ENCODE measurements around the gene SLC22A13. TPM values are rescaled to one million over a fixed set of nuclear protein-coding genes. Genes with fewer than 3 reads are reported as not detected.

Gene SLC22A13, protein sequence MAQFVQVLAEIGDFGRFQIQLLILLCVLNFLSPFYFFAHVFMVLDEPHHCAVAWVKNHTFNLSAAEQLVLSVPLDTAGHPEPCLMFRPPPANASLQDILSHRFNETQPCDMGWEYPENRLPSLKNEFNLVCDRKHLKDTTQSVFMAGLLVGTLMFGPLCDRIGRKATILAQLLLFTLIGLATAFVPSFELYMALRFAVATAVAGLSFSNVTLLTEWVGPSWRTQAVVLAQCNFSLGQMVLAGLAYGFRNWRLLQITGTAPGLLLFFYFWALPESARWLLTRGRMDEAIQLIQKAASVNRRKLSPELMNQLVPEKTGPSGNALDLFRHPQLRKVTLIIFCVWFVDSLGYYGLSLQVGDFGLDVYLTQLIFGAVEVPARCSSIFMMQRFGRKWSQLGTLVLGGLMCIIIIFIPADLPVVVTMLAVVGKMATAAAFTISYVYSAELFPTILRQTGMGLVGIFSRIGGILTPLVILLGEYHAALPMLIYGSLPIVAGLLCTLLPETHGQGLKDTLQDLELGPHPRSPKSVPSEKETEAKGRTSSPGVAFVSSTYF
- 1 to 10 TPM in 1 of 4 donors, under 1 TPM in 3; 0.48 to 2.5 (median 0.94) TPM for total RNA-seq

DNA sequence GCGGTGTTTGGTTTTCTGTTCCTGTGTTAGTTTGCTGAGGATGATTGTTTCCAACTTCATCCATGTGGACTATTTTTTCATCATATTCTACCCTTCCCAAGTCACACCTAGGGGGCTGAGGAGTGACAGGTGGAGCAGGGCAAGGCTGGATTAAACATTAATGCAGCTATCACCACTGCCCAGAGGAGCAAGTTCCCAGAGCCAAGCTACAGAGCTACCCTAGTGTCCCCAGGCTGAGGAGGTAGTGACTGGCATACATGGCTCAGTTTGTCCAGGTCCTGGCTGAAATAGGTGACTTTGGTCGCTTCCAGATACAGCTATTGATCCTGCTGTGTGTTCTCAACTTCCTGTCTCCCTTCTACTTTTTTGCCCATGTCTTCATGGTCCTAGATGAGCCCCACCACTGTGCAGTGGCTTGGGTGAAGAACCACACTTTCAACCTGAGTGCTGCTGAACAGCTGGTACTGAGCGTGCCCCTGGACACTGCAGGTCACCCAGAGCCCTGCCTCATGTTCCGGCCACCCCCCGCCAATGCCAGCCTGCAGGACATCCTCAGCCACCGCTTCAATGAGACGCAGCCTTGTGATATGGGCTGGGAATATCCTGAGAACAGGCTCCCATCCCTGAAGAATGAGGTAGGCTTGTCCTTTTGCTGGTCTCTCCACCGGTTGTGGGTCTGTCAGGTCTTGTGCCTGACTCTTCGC, at the start of gene SLC22A13:
Gene SLC22A13, plus strand, starts transcription at position 209 of the 704 bp plus-strand sequence. Its CDS starts 49 bp downstream, at position 258.
- TF ChIP-seq, protein P1, sequence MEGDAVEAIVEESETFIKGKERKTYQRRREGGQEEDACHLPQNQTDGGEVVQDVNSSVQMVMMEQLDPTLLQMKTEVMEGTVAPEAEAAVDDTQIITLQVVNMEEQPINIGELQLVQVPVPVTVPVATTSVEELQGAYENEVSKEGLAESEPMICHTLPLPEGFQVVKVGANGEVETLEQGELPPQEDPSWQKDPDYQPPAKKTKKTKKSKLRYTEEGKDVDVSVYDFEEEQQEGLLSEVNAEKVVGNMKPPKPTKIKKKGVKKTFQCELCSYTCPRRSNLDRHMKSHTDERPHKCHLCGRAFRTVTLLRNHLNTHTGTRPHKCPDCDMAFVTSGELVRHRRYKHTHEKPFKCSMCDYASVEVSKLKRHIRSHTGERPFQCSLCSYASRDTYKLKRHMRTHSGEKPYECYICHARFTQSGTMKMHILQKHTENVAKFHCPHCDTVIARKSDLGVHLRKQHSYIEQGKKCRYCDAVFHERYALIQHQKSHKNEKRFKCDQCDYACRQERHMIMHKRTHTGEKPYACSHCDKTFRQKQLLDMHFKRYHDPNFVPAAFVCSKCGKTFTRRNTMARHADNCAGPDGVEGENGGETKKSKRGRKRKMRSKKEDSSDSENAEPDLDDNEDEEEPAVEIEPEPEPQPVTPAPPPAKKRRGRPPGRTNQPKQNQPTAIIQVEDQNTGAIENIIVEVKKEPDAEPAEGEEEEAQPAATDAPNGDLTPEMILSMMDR (IDR thresholded peaks at IDR 0.05) = no peak
- DNase-seq (ENCODE audit: low spot score) (no peak), ATAC-seq (ENCODE audit: low FRiP score) (no peak)

DNA sequence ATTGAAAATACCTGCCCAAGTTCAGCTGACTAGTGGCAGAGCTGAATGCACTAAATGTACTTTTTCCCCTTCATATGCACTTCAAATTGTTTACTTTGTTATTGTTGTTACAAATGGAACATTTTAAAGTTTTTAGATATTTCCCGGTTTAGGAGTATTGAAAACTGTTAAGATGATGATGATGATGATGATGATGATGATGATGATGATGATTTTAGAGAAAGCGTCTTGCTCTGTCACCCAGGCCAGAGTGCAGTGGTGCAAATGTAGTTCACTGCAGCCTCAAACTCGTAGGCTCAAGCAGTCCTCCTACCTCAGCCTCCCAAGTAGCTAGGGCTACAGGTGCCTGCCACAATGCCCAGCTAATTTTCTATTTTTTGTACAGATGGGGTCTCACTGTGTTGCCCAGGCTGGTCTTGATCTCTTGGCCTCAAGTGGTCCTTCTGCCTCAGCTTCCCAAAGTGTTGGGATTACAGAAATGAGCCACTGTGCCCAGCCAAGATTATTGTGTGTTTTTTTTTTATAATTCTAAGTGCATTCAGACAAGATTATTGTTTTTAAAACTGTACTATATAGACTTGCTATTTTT, 45.9 kb upstream of the SLC22A13 start:
- DNase-seq (ENCODE audit: low spot score) = no peak
- TF ChIP-seq, protein P1 (IDR thresholded peaks at IDR 0.05) = no peak
- no peak for ATAC-seq (ENCODE audit: low FRiP score)

DNA sequence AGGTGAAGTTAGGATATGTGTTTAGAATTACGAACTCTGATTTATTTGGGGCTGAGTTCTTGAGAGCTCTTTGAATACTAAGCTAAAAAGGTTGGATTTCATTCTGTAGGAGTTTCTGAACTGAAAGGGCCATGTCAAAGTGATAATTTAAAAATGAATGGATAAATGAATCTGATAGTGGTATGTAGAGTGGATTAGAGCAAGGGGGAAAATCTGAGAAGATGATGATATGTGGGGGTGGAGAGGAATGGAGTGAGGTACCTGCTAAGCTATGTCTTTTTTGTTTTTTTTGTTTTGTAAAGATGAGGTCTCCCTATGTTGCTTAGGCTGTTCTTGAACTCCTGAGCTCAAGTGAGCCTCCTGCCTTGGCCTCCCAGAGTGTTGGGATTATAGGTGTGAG, 44.6 kb upstream of the SLC22A13 start:
- TF ChIP-seq, protein P1 (IDR thresholded peaks at IDR 0.05) = no peak
- ATAC-seq (ENCODE audit: low FRiP score) = no peak

DNA sequence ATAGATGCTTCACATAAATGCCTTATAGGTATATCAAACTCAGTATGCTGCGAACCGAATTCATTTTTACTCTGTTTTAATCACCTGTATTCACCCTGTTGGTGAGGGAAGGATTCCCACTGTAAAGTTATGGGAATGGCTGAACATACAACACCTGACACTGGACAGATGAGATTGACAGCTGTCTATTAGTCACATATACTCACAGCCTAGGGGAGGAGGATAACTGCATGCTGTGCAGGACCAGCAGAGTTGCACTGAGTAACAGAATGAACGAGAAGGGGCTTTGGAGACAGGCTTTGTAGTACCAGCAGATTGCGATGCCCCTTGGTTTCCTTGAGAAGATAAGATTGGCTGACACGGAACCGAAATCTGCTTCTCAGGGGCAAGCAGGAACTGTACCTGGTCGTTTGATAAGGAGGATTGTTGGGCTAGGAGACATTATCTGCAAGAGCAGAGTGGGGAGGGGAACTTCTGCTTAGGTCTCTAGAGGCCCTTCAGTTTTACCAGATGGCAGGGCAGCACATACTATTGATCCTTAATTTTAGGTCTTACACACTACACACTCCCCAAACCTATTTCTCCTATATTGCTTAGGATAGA, 43.5 kb upstream of the SLC22A13 start:
- DNase-seq (ENCODE audit: low spot score) (no peak), ATAC-seq (ENCODE audit: low FRiP score) (no peak)
- TF ChIP-seq, protein P1 (IDR thresholded peaks at IDR 0.05) = no peak

More for the DNA sequence above, 44.6 kb upstream of the SLC22A13 start:
- no peak for DNase-seq (ENCODE audit: low spot score)

DNA sequence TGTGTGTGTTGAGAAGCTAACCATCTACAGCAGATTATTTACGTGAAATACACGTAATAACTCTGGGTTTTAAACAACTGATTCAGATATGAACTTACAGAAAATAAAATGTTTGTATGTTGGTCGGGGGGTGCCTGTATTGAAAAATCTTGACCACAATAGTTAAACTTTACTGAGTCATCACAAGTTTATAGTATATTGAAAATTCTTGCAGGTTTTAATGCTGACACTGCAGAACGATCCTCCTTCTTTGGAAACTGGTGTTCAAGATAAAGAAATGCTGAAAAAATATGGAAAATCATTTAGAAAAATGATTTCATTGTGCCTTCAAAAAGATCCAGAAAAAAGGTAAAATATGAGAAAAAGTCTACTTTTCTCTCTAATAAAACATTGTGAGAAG, 41.3 kb upstream of the SLC22A13 start:
- DNase-seq (ENCODE audit: low spot score) (no peak), ATAC-seq (ENCODE audit: low FRiP score) (no peak)
- TF ChIP-seq, protein P1 (IDR thresholded peaks at IDR 0.05) = no peak

DNA sequence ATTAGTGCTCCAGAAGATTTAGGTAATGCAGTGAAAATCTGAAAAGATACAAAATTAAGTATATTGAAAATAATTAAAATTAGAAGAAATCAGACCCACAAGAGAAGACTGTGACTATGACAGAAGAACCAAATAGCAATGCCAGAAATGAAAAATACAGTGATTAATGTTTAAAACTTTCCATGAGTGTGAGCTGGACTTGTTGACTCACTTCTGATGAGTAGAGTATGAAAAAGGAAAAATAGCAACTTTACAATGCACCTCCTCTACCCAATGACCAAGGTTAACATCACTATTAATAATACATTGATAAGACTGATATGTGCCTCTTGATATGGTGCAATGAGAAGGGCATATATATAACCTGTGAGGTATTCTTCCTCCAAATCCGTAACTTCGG, 39.3 kb upstream of the SLC22A13 start:
- ATAC-seq (ENCODE audit: low FRiP score) (no peak), DNase-seq (ENCODE audit: low spot score) (no peak)
- TF ChIP-seq, protein P1 (IDR thresholded peaks at IDR 0.05) = no peak

All from omental fat pad (tissue), 4 donors.